ENCODE measurements around the gene TESPA1.
"Not testable (repeated sequence)": the region's sequence is repeated elsewhere in the genome, so short reads cannot be mapped to it uniquely, and the experiment has no call there.

TESPA1 gene

GRCh38 chr12:54984658-54985376, at the start of gene TESPA1:
TSS of gene TESPA1 (minus strand) at chr12:54984762. CDS start at chr12:54974562, 10,200 bp downstream.
- peak; percentile 64 to 75 for DNase-seq (ENCODE audit: extremely low read depth in 1 of 2, low read depth in 1 of 2)

- DNase-seq (ENCODE audit: extremely low read depth in 1 of 2, low read depth in 1 of 2), result no peak
These were observed 49.7 kb upstream of the TESPA1 start for GRCh38 chr12:55034218-55034617.

GRCh38 chr12:55025508-55025907, 40.9 kb upstream of the TESPA1 start:
- no peak for DNase-seq (ENCODE audit: extremely low read depth in 1 of 2, low read depth in 1 of 2)

GRCh38 chr12:55024575-55024974, 40.0 kb upstream of the TESPA1 start:
- no peak for DNase-seq (ENCODE audit: extremely low read depth in 1 of 2, low read depth in 1 of 2)

GRCh38 chr12:55019784-55020183, 35.2 kb upstream of the TESPA1 start, which contains the start of gene NEUROD4:
TSS of gene NEUROD4 (plus strand) at chr12:55019974. CDS start at chr12:55026440, 6,466 bp downstream.
- DNase-seq (ENCODE audit: extremely low read depth in 1 of 2, low read depth in 1 of 2), result no peak

GRCh38 chr12:55017416-55017925, 32.9 kb upstream of the TESPA1 start:
- DNase-seq (ENCODE audit: extremely low read depth in 1 of 2, low read depth in 1 of 2), result no peak

GRCh38 chr12:55008944-55009585, 24.5 kb upstream of the TESPA1 start:
- DNase-seq (ENCODE audit: extremely low read depth in 1 of 2, low read depth in 1 of 2), result no peak

- DNase-seq (ENCODE audit: extremely low read depth in 1 of 2, low read depth in 1 of 2), result no peak
These were observed 17.8 kb upstream of the TESPA1 start for GRCh38 chr12:55002355-55002754.

GRCh38 chr12:55001198-55001868, 16.8 kb upstream of the TESPA1 start:
- no peak for DNase-seq (ENCODE audit: extremely low read depth in 1 of 2, low read depth in 1 of 2)

- no peak for DNase-seq (ENCODE audit: extremely low read depth in 1 of 2, low read depth in 1 of 2)
These were observed 14.5 kb upstream of the TESPA1 start for GRCh38 chr12:54998958-54999510.

- DNase-seq (ENCODE audit: extremely low read depth in 1 of 2, low read depth in 1 of 2), result no peak
These were observed 13.5 kb upstream of the TESPA1 start for GRCh38 chr12:54997929-54998522.

- DNase-seq (ENCODE audit: extremely low read depth in 1 of 2, low read depth in 1 of 2), result no peak
These were observed 11.6 kb upstream of the TESPA1 start for GRCh38 chr12:54996205-54996604.

GRCh38 chr12:54993181-54993835, 8.7 kb upstream of the TESPA1 start:
- peak in 1 of 2 donors; percentile 19 for DNase-seq (ENCODE audit: extremely low read depth in 1 of 2, low read depth in 1 of 2)

- DNase-seq (ENCODE audit: extremely low read depth in 1 of 2, low read depth in 1 of 2), result no peak
These were observed 7.4 kb upstream of the TESPA1 start for GRCh38 chr12:54991991-54992375.

- DNase-seq (ENCODE audit: extremely low read depth in 1 of 2, low read depth in 1 of 2), result no peak
These were observed 6.8 kb upstream of the TESPA1 start for GRCh38 chr12:54991161-54991990.

- DNase-seq (ENCODE audit: extremely low read depth in 1 of 2, low read depth in 1 of 2), result no peak
These were observed 5.3 kb upstream of the TESPA1 start for GRCh38 chr12:54989829-54990228.

- no peak for DNase-seq (ENCODE audit: extremely low read depth in 1 of 2, low read depth in 1 of 2)
These were observed 4.0 kb upstream of the TESPA1 start for GRCh38 chr12:54988402-54989054.

GRCh38 chr12:54987611-54988231, 3.2 kb upstream of the TESPA1 start:
- no peak for DNase-seq (ENCODE audit: extremely low read depth in 1 of 2, low read depth in 1 of 2)

GRCh38 chr12:54986773-54987172, 2.2 kb upstream of the TESPA1 start:
- not testable (repeated sequence) for DNase-seq (ENCODE audit: extremely low read depth in 1 of 2, low read depth in 1 of 2)
